Inflammatory macrophage (primary cell): ENCODE results near the gene PTGDR2.

ENCODE experiments used
- DNase-seq, 2 donors: peaks; one replicate each; pipeline ENCODE4 v3.0.0-alpha.2; 2020 to 2022

Gene PTGDR2

DNA sequence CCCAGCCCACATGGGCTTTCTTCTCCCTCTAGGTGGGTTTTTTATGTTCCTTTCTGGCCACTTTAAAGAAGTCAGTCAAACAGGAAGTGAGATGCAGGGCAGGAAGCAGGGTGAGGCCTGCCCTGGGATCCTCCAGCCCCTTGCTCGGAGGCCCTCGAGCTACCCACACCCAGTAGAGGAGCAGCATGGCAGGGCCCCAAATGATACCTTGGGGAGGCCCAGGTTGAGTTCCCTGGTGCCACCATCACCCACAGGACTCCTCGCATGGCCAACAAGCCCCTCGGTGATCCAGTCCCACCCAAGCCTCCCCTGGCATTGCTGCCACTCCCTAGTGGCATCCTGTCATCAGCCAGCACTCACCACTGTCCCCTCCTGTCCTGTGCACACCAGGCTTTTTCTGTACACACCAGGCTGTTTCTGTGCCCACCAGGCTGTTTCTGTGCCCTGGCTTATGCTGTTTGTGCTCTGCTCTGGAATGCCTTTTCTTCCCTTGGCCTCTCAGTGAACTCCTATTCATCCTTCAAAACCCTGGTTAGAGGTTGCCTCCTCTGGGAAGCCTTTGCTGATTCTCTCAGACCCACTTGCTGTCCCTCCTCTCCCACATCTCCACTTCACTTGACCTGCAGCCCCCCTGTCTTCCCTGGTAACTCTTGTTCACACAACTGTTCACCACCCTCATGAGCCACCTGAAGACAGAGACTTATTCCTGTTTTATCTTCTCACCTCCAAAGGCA, 3.1 kb upstream of the PTGDR2 start:
- DNase-seq: no peak

DNA sequence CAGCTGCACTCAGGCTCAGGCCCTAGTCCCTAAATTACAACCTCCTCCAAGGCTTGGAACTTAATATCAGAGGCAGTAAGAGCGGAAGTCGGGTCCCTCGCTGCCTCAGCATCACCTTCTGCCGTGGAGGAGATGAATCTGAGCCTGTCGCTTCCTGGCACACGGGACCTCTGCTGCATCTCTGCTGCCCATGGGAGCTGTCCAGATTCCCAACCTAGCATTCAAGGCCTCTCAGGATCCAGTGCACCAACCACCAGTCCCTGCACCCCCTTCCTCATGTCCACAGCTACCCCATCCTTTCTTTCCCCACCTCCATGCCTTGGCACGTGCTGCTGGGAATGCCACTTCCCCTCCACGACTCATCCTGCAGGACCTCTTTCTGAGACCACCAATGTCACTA, 2.5 kb upstream of the PTGDR2 start:
- no peak for DNase-seq

DNA sequence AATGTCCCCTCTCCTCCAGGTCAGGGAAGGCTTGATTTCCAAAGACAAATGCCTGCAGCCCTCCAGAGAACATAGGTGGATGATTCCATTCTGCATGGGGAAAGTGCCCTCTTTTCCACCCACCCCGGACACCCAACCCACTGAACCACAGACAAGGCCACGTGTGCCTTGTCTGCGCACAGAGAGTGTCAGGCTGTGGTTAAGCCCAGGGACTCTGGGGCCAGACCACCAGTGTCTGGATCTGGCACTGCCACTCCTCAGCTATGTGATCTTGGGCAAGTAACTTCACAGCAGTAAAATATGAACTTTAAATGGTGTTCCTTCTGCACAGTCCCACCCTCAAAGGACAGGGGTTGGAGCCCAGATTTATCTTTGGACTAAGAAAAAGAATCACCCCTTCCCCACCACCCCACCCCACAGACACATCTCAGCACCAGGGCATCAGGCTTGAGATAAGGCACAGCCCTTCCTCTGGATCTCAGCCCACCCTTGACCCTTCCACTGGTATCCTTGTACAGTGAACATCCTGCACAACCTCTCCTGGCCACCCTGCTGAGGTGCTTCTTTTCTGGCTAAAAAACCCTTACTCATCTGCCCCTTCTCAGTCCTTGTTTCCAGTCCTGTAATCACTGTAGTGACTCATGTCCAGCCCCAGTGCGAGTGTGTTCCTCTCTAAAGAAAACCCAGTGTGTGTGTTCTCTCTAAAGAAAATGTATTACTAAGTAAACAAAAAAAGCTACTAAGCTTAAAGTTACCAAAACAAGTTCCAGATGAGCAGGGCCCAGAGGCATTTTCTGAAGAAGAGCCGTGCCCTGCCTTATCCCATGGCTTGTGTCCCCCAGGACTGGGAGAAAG, 1.9 kb upstream of the PTGDR2 start:
- peak in 1 of 2 donors; percentile 32 for DNase-seq

DNA sequence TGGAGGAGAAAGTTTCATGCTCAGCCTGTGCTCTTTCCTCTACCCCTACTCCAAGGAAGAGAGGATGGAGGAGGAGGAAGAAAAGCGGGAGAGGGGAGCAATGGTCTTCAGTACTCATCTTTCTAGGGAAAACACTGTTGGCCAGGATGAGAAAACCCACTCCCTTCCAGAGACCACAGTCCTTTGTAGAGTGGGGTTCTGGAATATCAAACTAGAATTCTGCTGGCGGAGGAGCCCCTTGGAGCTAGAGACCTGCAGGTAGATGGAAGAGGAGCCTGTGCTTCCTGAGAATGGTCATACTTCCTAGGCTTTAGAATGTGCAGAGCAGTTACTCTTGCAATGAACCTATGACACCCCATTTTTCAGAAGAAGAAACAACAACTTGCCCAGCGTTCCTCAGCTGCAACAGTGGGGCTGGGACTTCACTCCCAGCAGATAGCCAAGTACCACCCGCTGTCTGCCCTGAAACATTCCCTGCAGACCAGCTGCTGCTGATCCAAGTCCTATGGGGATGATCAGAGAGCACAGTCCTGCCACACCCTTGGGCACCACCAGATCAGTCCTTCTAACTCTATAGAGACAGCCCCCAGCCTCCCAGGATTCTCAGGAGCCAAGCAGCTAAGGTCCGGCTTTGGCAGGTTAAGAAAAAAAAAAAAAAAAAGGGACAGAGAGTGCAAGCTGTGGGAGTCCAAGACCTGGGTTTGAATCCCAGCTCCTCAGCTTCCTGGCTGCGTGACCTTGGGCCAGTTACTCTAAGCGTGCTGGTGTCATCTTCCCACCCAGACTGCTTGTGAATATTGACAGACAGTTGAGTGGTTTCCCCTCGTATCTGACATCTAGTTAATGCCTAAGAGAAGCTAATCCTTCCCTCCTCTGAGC, 664 bp downstream of the PTGDR2 start:
- no peak for DNase-seq

DNA sequence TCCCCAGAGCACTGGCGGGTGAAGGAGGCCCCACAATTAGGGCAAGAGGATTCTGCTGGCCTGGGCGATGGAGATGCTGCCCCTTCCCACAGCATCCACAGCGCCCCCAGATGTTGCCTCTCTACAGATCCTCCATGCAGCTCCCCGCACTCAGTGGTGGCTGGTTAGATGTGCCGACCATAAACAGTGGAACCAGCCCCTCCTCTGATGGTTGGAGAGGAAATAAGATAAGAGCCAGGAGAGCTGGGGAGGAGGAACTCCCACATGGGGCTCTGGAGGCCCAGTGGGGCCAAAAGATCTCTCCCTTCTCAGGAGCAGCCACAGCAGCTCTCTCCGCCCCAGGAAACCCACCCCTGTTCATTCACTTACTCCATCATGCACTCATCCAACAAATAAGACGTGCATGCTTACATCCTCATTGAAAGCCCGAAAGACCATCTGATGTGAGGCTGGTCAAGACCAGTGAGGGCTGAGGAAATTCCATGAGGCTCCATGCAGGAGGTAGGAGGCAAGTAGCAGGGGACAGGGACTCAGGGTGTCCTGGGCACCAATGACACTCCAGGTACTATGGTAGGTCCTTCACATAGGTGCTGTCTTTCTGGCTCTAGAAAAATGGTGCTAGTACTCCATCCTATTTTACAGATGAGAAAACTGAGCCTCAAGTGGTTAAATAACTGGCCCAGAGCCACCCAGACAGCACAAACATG, 1.5 kb downstream of the PTGDR2 start:
- DNase-seq: no peak

DNA sequence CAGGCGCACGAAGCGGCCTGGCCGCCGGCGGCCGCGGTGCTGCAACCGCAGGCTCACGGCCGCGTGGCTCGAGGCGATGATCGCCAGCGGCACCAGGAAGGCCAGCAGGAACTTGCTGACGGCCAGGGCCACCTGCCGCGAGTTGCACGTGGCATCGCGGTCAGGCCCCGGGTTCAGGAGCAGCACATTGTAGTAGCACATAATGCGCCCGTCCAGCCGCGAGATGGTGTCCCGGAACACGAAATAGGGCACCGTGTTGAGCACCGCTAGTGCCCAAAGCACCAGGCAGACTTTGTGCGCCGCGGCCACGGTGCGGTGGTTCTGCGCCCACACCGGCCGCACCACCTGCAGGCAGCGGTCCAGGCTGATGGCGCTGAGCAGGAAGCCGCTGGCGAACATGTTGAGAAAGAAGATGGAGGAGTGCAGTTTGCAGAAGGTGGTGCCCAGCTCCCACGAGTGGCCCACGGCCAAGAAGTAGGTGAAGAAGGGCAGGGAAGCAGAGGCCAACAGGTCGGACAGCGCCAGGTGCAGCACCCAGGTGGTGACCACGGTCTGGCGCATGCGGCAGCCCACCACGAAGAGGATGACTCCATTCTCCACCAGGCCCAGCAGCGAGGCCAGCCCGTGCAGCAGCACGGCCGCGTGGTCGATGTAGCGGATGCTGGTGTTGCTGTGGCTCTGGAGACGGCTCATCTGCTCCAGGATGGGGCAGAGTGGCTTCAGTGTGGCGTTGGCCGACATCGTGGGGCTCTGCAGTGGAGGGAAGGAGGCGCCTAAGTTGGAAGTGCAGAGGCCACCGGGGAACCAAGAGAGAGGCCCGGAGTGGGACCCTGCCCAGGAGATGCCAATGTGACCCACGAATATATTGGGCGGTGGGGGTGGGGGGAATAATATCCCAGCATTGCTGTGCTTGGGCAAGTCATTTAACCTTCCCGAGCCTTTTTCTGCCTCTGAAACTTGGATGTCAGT, 2.5 kb downstream of the PTGDR2 start:
- DNase-seq: no peak

DNA sequence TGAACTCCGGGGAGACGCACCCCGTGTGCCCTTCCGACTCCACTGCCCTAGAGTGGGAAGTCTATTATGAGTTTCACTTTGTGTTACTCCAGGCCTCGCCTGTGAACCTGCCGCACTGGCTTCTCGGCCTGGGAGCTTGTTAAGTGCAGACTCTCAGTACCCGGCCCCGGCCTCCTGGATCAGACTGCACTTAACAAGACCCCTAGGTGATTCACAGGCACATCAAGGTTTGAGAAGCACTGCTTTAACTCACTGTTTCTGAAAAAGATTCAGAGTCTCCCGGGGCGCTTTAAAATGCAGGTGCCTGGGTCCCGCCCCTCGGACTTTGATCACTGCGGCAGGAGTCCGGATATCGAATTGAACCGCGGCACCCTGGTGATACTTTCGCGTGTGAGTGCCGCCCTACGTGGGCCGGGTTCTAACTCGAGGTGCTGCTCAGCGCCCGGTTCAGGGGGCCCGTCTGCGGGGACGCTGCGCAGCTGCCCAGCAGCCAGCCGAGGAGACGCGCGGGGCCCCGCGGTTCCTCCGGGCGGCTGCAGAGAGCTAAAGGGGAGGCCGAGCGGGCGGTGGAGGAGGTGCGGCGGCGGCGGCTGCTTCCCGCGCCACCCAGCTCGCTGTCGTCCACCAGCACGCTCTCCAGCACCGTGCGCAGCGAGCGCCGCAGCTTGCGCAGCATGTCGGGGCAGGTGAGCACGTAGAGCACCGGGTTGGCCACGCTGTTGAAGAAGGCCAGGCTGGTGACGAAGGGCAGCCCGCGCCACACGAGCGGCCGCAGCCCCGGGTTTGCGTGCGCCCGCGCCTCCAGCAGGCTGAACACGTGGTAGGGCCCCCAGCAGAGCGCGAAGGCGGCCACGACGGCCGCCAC, 3.4 kb downstream of the PTGDR2 start:
- no peak for DNase-seq

DNA sequence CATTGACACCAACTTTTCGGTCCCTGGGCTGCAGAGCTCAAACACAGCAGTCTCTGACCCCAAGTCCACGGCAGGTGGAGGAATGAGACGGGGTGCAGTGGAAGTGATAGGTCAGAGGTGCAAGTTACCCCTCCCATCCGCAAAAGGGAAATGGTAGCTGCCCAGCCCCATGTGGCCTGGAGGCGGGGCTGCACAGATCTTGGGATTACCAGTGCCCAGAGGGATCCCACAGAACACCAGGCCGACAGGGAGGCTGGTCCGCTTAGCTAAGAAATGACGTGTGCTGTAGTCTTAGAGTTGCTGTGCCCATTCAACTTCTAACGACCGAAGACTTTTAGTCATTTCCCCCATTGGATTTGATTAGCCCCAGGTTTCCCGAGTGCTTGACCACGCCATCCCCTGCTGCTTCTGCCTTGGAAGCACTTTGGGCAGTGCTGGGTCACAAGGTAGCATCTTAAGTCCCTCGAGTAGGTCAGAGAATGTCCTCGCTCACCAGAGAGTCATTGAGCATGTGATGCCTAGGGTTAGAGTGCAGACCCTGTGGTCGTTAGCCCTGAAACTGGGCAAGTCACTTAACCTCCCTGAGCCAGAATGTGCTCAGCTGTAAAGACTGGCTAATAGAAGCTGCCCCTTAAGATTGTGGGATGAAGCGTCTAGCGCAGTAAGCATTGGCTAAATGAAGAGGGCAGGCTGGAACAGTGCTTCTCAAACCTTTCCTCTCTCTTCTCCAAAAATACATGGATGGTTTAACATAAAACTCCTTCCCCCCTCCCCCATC, 4.2 kb downstream of the PTGDR2 start:
- no peak for DNase-seq

DNA sequence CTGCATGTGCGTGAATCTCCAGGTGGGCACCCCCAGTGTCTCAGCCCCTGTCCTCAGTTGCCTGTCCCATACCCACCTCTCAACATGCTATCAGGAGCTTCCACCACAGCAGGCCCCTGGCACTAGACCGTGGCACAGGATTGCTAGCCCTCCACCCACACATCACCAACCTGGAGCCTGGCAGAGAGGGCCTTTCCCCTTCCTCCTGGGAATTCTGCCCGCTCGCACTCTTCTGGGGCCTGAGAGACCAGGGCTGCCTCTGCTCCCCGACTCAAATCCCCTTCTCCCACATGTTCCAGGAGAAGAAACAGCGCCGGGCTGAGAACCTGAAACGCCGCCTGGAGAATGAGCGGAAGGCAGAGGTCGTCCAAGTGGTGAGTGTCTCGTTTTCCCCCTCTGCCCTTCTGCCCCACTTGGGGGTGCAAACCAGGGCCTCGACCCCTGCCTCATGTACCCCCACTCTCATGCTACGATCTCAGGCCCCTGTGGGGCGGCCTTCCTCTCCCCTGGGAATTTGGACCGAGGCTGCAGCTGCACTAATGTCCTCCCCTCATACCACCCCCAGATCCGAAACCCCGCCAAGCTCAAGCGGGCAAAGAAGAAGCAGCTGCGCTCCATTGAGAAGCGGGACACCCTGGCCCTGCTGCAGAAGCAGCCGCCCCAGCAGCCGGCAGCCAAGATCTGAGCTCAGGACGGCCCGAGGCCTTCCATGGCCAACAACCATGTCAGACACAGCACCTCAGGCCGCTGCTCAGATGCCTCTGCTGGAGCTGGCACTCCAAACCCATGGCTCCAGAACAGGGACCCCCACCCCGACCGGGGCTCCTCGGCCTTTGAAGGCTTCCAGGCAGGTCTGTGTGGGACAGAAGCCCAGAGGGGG, 5.9 kb downstream of the PTGDR2 start:
- no peak for DNase-seq

DNA sequence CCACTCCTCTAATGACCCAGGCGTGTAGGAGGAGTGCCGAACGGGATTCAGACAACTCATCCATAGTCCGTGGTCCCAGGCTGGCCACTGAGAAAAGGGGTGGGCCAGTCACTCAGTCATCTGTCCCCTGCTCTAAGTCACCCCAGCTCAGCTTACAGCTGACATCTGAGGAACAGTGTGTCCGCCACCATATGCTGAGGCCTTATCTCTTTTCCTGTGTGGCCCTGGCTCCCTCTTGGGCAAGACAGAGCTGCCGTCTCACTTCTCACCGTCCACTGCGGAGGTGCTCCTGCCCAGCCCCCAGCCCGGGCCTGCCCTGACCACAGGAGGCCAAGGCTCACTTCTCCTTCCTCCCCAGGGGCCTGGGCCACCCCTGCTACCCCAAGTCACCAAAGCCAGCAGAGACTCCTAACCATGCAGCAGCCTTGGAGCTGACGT, 7.0 kb downstream of the PTGDR2 start:
- DNase-seq: no peak

DNA sequence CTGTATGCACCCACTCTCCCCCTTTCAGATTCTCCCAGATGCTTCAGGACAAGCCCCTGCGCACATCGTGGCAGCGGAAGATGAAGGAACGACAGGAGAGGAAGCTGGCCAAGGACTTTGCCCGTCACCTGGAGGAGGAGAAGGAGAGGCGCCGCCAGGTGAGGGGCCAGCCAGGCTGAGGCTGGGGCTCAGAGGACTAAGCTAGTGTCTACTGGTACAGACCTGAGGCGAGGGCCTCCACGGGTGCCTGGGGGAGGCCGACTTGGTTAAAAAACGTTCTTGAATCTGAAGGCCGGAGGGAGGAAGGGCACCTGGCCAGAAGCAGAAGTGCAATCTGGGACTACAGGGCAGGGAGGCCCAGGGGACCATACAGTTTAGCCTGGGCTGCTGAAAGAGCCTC, 7.9 kb downstream of the PTGDR2 start:
- DNase-seq: no peak

DNA sequence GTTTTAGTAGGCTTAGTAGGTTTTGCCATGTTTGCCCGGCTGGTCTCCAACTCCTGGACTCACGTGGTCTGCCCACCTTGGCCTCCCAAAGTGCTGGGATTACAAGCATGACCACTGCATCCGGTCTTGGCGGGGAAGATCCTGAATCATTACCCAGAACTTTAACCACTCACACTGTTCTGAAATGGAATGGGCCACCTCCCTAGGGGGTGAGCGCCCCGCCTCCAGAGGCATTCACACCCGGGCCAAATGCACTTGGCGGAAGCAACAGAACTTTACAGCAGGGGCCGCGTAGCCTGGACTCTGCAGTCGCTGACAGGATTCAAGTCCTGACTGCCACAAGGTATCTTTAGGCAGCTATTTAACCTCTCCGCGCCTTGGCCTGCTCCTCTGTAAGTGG, 8.5 kb downstream of the PTGDR2 start:
- no peak for DNase-seq

DNA sequence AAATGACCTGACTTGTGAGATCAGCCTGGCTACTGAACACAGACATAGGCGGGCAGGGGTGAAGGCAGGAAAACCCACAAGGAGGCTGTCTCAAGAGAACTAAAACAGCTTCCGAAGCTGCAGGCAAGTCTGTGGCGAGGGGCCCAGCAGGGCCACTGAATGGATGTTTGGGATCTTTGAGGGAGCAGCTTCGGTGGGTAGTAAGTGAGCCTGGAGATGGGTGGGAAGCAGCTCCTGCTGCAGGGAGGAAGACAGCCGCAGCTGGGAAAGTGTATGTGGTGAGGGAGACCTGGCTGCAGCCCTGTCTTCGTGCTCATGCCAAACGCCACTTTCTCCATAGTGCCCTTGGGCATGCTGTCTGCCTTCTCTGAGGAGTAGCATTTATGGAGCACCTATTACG, 10.4 kb downstream of the PTGDR2 start:
- no peak for DNase-seq

DNA sequence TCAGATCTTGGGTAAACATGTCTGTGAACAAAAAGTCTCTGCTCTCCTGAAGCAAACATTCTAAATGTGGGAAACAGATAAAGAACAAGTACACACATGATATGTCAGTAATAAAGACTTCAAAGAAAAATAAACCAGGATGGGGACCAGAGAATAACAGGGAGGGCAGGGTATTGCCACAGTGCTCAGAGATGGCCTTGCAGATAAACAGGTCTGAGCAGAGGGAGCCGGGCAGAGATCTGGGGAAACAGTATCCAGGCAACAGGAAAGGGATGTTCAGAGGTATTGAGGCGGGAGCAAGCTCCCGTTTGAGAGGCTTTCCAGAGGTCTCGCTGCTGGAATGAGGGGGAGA, 10.9 kb downstream of the PTGDR2 start:
- DNase-seq: no peak

DNA sequence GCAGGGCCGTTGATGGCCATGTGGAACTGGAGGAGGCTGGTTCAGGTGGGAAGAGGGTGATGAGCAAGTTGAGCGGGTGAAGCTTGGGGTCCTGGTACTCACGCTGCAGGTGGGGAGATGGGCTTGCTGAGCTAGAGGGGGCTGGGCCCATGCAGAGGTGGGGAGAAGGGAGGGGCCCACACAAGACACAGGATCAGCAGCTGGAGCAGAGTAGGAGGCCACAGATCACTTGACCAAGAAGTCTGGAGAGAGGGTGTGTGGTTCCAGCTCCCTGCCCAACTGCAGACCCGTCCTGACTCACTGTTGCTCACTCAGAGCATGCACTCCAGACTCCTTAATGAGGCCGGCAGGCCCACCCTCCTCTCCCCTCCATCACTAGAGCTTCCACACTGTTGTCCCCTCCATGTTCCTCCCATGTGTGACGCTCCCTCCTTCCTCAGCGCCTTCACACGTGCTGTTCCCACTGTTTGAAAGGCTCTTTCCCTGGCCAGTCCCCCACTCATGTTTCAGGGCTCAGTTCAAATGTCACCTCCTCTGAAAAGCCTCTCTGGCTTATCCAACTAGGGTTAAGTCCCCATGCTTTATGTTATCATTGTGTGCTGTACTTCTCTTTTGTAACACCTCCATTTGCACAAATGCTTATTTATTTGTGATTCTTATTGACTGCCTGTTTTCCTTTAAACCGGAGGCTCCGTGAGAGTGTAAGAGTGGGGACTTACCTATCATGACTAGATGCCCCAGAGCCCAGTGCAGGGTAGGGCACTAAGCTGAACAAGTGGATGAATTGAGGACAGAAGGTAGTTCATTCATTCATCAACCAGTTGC, 11.5 kb downstream of the PTGDR2 start:
- no peak for DNase-seq

DNA sequence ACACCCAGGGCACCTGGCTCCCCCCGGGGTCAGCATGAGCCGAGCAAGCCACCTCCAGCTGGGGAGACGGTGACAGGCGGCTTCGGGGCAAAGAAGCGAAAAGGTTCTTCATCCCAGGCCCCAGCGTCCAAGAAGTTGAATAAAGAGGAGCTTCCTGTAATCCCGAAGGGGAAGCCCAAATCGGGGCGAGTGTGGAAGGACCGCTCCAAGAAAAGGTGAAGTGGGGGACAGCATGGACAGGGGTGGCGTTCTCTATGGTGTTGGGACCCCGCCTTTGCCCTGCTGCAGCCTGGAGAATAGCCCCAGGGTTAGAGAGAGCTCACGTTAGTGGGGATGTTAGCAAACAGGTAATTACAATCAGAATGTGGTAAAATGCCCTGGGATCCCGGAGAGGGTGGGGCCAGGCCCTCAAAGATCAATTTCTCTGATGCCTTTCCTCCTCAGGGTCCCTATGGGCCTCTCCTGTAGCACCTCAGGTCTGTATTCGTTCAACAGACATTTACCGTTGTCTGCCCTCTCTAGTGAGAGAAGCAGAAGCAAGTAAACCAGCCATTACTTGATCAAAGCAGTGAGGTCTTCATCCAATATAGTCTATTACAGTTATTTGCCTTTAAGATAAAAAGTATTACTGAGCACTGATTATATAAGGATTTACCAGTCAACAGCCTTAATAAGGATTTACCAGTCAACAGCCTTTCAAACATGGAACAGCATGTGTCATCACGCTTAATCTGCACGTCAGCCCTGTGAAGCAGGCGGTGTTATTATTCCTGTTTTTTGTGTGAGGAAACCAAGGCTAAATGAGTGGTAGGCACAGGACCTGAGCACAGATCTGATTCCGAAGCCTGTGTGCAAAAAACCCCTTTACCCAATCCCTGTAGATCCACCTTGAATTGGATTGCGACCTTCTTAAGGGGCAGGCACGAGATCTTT, 12.8 kb downstream of the PTGDR2 start:
- DNase-seq: peak; percentile 7 to 20
